DND-41 (cell line): ENCODE data around the gene PCNT.

Experiments used
- CTCF ChIP-seq: IDR thresholded peaks from 2 replicates; pipeline ENCODE4 v1.5.1; 2012; ENCODE audit warnings: borderline replicate concordance, low read length, moderate library complexity, mild to moderate bottlenecking; ENCODE audit not compliant: poor library complexity, severe bottlenecking; ENCODE audit errors: extremely low read depth
- EZH2 ChIP-seq: IDR thresholded peaks from 3 replicates; pipeline ENCODE4 v1.6.1; 2012; ENCODE audit warnings: borderline replicate concordance, low read depth, mild to moderate bottlenecking, moderate library complexity, low read length, inconsistent platforms; ENCODE audit not compliant: severe bottlenecking

- no peak for TF ChIP-seq EZH2
- no peak for TF ChIP-seq CTCF
Measured at GRCh38 chr21:46357684-46358425, 33.9 kb downstream of the PCNT start.
